ENCODE data around the gene QRFP. TPM values are rescaled to one million over a fixed set of nuclear protein-coding genes. Genes with fewer than 3 reads are reported as not detected.

The QRFP gene
- polyA plus RNA-seq, 1 donor (not counting 4 experiments of a cell fraction or from before 2014, with no cell fraction given): not detected

DNA sequence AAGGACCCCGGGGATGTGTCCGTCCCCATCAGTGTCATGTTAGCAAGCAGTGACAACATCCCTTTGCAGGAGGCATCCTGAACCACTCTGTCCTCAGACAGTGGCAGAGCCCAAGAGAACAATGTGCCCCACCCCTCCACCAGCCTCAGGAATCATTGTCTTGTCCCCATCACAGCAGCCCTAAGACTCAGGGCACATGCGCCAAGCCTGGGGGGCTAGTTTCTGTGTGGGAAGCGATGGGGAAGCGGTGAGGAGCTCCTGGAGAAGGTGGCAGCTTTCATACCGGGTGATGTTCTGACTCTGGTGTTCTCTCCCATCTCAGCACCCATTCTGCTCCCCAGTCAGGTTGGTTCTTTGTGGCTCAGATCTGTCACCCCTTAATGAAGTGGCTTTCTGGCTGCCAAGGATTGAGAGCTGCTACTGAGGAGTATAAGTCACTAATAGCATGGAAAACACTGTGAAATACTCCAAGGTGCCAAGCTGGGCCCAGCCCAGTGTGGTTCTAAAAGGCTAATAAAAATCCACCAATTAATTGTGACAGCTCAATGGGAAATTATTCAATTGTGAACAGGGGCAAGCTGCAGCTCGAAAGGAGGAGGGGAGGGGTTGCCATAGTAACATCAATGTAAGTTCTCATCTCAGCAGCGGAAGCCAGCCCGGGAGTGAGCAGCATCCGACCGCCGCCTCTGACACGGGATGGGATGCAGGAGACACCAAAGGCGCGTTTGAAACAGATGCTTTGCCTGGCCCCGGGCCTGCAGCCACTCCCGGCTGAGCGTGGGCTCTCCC, 4.7 kb downstream of the QRFP start:
- dilution Hi-C loops (cut with MboI; ENCODE audit: extremely low pct_ligation_motif_present, low sequenced_read_pairs): no loop called here

DNA sequence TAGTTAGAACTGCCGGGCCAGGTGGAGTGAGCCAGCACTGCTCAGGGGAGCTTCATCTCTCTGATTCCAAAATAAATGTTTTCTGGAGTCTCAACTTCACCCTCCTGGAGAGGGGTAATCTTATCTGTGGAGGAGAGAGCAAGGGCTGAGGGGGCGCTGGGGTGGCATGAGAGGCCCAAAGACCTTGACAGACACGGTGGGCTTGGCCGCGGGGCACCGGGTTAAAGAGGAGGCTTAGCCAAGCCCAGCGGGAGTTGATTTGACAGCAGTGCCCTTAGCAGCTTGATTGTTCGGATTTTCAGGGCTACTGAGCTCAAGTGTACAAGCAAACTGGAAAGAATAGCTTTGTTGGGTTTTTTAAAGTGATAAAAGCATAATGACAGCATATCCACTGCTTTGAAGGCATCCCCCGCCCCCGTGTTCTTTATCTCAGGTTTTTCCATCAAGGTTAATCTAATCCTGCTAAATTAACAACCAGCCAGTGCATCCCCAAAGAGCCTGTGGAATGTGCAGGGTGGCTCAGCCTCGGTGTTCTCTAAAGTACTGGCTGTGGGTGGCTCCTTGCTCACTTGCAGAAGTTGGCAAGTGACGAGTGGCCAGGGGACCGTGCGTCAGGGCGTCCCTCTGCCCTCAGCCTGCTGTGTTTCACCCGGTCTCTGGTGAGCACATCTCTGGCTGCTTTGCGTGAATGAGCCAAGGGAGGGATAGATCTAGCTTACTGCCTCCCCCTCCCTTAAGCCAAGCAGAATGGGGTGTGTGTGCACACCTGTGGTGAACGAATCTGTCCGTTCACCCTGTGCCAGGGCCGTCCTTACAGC, 5.5 kb downstream of the QRFP start:
- Histone ChIP-seq H3K79me2 (ENCODE audit: control insufficient read depth, insufficient read depth, low read length) (no peaks in the 10 kb centered on the region), H4K20me1 (ENCODE audit: control insufficient read depth, extremely low read depth, insufficient read depth, low read length) (no peaks in the 10 kb centered on the region), H3K27ac (ENCODE audit: control insufficient read depth, insufficient read depth, low read length) (no peak overlapping the region), H3K9ac (ENCODE audit: control insufficient read depth, extremely low read depth, insufficient read depth, low read length) (no peak overlapping the region), H3K9me3 (ENCODE audit: control insufficient read depth, low read depth, low read length) (no peaks in the 10 kb centered on the region), H3K4me1 (ENCODE audit: control insufficient read depth, extremely low read depth, insufficient read depth, low read length) (no peaks in the 10 kb centered on the region), H3K4me3 (ENCODE audit: control insufficient read depth in 2 of 3, extremely low read depth in 1 of 3, insufficient read depth in 2 of 3, low read depth in 1 of 3, low read length in 3 of 3) (no peak overlapping the region), H2AFZ (ENCODE audit: control insufficient read depth, low read length) (no peak overlapping the region), H3K4me2 (ENCODE audit: control insufficient read depth, extremely low read depth, insufficient read depth, low read depth, low read length) (no peak overlapping the region), H3K27me3 (ENCODE audit: control insufficient read depth, extremely low read depth, insufficient read depth, low read length) (no peaks in the 10 kb centered on the region), H3K9me1 (ENCODE audit: control insufficient read depth, extremely low read depth, insufficient read depth, low read length) (no peaks in the 10 kb centered on the region), H3K36me3 (ENCODE audit: control insufficient read depth in 2 of 2, extremely low read depth in 1 of 2, insufficient read depth in 2 of 2, low read length in 2 of 2) (peaks cover 16 to 18% of the 10 kb centered on the region in 2 experiments)
- no peak for TF ChIP-seq EZH2 (IDR thresholded peaks at IDR 0.05; ENCODE audit: low read length)
- TF ChIP-seq, protein P1, sequence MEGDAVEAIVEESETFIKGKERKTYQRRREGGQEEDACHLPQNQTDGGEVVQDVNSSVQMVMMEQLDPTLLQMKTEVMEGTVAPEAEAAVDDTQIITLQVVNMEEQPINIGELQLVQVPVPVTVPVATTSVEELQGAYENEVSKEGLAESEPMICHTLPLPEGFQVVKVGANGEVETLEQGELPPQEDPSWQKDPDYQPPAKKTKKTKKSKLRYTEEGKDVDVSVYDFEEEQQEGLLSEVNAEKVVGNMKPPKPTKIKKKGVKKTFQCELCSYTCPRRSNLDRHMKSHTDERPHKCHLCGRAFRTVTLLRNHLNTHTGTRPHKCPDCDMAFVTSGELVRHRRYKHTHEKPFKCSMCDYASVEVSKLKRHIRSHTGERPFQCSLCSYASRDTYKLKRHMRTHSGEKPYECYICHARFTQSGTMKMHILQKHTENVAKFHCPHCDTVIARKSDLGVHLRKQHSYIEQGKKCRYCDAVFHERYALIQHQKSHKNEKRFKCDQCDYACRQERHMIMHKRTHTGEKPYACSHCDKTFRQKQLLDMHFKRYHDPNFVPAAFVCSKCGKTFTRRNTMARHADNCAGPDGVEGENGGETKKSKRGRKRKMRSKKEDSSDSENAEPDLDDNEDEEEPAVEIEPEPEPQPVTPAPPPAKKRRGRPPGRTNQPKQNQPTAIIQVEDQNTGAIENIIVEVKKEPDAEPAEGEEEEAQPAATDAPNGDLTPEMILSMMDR (optimal IDR thresholded peaks at IDR 0.05 in 1 of 3, IDR thresholded peaks at IDR 0.05 in 1 of 3, conservative IDR thresholded peaks at IDR 0.05 in 1 of 3; ENCODE audit: extremely low read depth in 1 of 3, insufficient read depth in 2 of 3, low read length in 3 of 3): no peak
- no peak for DNase-seq (ENCODE audit: low read depth, low spot score)
- no peak for FAIRE-seq
- dilution Hi-C loops (cut with MboI; ENCODE audit: extremely low pct_ligation_motif_present, low sequenced_read_pairs): no loop called here

More for the DNA sequence above, 4.7 kb downstream of the QRFP start:
- Histone ChIP-seq H3K27me3 (ENCODE audit: control insufficient read depth, extremely low read depth, insufficient read depth, low read length) (peaks cover 7% of the 10 kb centered on the region), H3K4me1 (ENCODE audit: control insufficient read depth, extremely low read depth, insufficient read depth, low read length) (no peaks in the 10 kb centered on the region), H3K36me3 (ENCODE audit: control insufficient read depth in 2 of 2, extremely low read depth in 1 of 2, insufficient read depth in 2 of 2, low read length in 2 of 2) (peaks cover 11 to 16% of the 10 kb centered on the region in 2 experiments), H3K79me2 (ENCODE audit: control insufficient read depth, insufficient read depth, low read length) (no peaks in the 10 kb centered on the region), H3K27ac (ENCODE audit: control insufficient read depth, insufficient read depth, low read length) (no peak overlapping the region), H2AFZ (ENCODE audit: control insufficient read depth, low read length) (no peak overlapping the region), H4K20me1 (ENCODE audit: control insufficient read depth, extremely low read depth, insufficient read depth, low read length) (no peaks in the 10 kb centered on the region), H3K9me1 (ENCODE audit: control insufficient read depth, extremely low read depth, insufficient read depth, low read length) (no peaks in the 10 kb centered on the region), H3K9me3 (ENCODE audit: control insufficient read depth, low read depth, low read length) (no peaks in the 10 kb centered on the region), H3K4me3 (ENCODE audit: control insufficient read depth in 2 of 3, extremely low read depth in 1 of 3, insufficient read depth in 2 of 3, low read depth in 1 of 3, low read length in 3 of 3) (no peak overlapping the region), H3K9ac (ENCODE audit: control insufficient read depth, extremely low read depth, insufficient read depth, low read length) (no peak overlapping the region), H3K4me2 (ENCODE audit: control insufficient read depth, extremely low read depth, insufficient read depth, low read depth, low read length) (no peak overlapping the region)
- FAIRE-seq (no peak), DNase-seq (ENCODE audit: low read depth, low spot score) (no peak)
- TF ChIP-seq, protein P1 (optimal IDR thresholded peaks at IDR 0.05 in 1 of 3, IDR thresholded peaks at IDR 0.05 in 1 of 3, conservative IDR thresholded peaks at IDR 0.05 in 1 of 3; ENCODE audit: extremely low read depth in 1 of 3, insufficient read depth in 2 of 3, low read length in 3 of 3): no peak
- TF ChIP-seq EZH2 (IDR thresholded peaks at IDR 0.05; ENCODE audit: low read length): no peak
